A549 treated with dexamethasone at 1 μM for 4 hours (cell line): Measurements from ENCODE around the gene DNAAF8. TPM values are rescaled to one million over a fixed set of nuclear protein-coding genes. Genes with fewer than 3 reads are reported as not detected.

Experiments used
- total RNA-seq: library from RNA; stranded (reverse); fragments of 200-300 nt; extraction: Qiagen RNA extraction; gene quantifications from 5 replicates; pipeline ENCODE4 v1.2.3, GENCODE V29; 2022

Gene DNAAF8
- total RNA-seq = 0.83 to 1.4 TPM (median 1.1 TPM) in 5 replicates

DNA sequence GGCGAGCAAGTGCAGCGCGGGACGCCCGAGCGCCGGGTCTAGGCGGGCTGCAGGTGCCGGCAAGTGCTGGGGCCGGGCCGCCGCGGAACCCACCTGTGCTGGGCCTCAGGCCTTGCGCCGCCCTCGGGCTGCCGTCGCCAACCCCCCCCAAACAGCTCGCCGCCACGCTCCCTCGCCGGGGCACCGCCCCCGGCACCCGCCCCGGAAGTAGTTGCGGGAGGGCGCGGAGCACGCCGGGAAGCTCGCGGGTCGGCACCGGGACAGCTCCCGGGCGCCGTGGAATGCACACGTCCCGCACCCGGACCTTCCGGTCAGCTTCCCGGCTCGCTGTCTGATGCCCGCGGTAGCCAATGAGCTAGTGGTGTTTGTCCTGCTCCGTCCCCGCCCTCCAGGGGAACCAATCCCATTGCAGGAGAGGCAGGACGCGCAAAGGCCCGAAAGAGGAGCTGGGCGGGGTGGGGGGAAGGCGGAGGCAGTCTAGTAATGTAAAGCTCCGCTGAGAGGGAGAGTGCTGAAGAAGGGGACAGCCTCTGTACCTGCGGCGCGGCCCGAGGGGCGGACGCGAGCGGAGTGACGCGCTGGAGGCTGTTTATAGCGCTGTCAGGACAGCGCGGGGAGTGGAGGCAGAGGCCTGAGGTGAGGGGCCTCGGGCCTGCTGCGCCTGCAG lies at the start of gene DNAAF8, which contains the start of gene ANKS3:
Gene DNAAF8, plus strand, starts transcription at position 475 of the 667 bp plus-strand sequence. CDS start 1,978 bp downstream, outside the sequence.
Gene ANKS3, minus strand, starts transcription at position 209 of the 667 bp plus-strand sequence. CDS start 4,122 bp downstream, outside the sequence.

DNA sequence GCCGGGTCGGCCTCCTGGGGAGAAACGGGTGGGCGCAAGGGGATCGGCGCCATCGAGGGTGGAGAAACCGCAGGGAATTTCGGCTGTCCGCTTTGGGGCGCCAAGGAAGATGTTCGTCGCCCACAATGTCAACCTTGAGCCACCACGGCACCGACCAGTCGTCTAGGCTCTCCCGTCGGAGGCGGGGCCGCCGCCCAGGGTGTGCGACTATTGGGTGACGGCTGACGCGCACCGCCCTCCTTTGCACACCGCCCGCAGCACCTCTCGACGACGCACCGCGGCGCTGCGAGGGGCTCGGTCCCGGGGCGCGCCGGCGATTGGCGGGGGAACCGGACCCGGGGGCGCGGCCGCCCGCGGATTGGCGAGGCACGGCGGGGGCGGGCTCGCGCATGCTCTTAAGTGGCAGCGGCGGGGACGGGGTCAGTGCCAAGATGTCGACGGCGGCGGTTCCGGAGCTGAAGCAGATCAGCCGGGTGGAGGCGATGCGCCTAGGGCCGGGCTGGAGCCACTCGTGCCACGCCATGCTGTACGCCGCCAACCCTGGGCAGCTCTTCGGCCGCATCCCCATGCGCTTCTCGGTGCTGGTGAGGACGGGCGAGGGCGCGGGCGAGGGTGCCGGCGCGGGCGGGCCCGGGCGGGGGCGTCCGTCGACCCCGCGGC lies 40.9 kb upstream of the DNAAF8 start, which contains the start of gene NUDT16L1:
Gene NUDT16L1, plus strand, starts transcription at position 267 of the 660 bp plus-strand sequence. Its CDS starts 165 bp downstream, at position 432.

DNA sequence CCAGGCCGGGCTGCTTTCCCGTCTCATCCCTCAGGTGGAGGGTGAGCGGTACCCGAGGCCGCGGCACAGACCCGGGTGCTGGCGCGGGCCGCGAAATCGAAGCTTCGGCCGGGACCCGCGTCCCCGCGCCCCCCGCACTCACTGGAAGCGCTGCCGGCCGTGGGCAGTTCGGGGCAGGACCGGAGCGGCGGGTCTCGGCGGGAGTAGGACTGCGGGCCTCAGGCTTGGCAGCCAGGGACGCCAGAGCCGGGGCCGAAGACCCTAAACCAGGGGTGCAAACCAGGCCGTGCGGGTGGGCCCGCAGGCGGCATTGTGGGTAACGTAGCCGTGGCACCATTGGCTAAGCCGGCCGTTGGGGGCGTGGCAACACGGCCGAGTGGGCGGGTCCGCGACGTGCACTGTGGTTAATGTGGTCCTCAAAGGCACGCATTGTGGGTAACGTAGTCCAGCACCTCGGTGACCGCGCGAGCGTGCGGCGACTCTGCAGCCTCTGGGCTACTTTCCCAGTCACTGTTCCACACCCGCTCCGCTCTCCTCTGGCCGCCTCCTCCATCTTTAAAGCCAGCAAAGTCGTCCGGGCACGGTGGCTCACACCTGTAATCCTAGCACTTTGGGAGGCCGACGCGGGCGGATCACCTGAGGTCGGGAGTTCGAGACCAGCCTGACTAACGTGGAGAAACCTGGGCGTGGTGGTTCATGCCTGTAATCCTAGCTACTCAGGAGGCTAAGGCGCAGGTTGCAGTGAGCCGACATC lies 32.7 kb downstream of the DNAAF8 start, which contains the start of gene ZNF500:
Gene ZNF500, minus strand, starts transcription at position 288 of the 754 bp plus-strand sequence. CDS start 1,184 bp downstream, outside the sequence.

DNA sequence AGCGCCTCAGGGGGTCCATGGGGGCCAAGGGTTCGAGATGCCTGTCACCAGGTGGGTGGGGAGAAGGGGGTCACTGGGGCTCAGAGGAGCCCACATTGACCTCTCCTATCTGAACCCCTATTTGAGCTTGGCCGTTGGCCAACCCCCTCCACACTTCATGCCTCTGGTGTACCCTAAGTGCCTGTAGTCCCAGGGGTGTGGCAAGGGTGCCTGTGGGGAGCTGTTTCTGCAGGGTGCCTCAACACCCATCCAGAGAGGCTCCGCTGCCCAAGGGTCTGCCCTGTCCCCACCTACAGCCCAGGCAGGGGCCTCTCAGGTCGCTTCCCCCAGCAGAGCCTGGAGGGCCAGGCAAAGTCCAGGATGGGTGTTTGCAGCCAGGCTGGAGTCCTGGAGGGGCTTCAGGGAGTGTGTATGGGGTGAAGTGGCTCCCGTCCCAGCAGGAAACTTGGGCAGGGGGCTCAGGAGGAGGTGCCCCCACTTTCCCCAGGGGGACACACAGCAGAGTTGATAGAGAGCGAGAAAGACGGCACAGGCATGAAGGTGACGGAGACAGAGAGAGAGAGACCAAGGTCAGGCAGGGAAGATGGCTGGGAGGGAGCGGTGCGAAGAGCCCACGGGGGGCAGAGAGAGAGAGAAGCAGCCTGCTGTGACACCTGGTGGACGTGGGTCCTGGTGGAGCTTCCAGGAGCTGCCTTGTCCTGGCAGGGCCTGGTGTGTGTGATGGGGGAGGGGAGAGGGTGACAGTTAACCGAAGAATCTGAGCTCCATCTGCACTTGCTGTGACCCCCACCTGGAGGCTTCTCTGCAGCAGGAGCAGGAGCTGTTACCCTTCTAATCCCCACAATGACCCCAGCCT lies 53.5 kb downstream of the DNAAF8 start, which contains the start of gene SEPTIN12:
Gene SEPTIN12, minus strand, starts transcription at position 719 of the 856 bp plus-strand sequence. Its CDS starts 700 bp downstream, at position 19.

DNA sequence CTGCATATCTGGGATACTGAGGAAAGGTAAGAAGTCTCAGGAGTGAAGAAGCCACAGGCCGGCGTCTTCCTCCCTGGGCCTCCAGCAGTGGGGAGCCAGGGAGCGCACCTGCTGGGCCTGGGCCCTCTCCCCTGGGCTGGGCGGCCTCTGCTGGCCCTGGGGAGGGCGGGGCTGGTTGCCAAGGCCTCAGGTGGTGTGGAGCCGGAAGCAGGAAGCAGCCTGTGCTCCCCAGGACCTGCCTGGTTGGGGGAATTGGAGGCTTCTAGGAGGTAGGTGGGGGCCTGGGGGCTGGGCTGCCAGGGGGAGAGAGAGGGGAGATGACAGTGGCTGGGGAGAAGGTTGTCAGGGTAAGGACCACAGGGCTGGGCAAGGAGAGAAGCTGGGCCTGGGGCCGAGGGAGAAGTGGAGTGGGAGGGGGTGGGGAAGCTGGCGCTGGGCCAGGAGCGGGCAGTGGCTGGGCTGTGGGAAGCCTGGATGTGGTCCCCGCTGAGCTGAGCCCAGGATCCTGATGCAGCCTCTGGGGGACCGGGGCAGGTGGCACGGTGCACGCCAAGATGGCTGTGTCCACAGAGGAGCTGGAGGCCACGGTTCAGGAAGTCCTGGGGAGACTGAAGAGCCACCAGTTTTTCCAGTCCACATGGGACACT lies 61.0 kb downstream of the DNAAF8 start, which contains the start of gene SMIM22:
Gene SMIM22, plus strand, starts transcription at position 189 of the 647 bp plus-strand sequence. Its CDS starts 366 bp downstream, at position 555.

Other genes starting within 250 kb of the DNAAF8 start
- gene CDIP1, start 195.8 kb upstream of the DNAAF8 start, total RNA-seq = 12.5 to 15.7 TPM (median 14.8 TPM) in 5 replicates
- 0.04 to 0.06 TPM (median 0.06 TPM) in 5 replicates for gene C16orf96, start 178.2 kb upstream of the DNAAF8 start, total RNA-seq
- gene UBALD1, start 119.6 kb upstream of the DNAAF8 start, total RNA-seq = 36.1 to 65.4 TPM (median 62.4 TPM) in 5 replicates
- 29.8 to 51.2 TPM (median 49.6 TPM) in 5 replicates for gene MGRN1, start 109.7 kb upstream of the DNAAF8 start, total RNA-seq
- 15.8 to 22.8 TPM (median 21.1 TPM) in 5 replicates for gene NUDT16L1, start 41.0 kb upstream of the DNAAF8 start, total RNA-seq
- gene ANKS3, start 266 bp upstream of the DNAAF8 start, total RNA-seq = 17.4 to 25.6 TPM (median 25.2 TPM) in 5 replicates
- 6.6 to 8.9 TPM (median 8.8 TPM) in 5 replicates for gene ZNF500, start 32.6 kb downstream of the DNAAF8 start, total RNA-seq
- gene SEPTIN12, start 53.8 kb downstream of the DNAAF8 start, total RNA-seq = not detected in 5 replicates
- not detected in 5 replicates for gene SMIM22, start 60.8 kb downstream of the DNAAF8 start, total RNA-seq
- gene ROGDI, start 68.1 kb downstream of the DNAAF8 start, total RNA-seq = 9.3 to 17.5 TPM (median 15.5 TPM) in 5 replicates
- gene GLYR1, start 112.8 kb downstream of the DNAAF8 start, total RNA-seq = 33.8 to 43.3 TPM (median 40.1 TPM) in 5 replicates
- gene UBN1, start 112.9 kb downstream of the DNAAF8 start, total RNA-seq = 20.4 to 29.4 TPM (median 28.1 TPM) in 5 replicates
- 4.2 to 7.5 TPM (median 6.4 TPM) in 5 replicates for gene PPL, start 202.6 kb downstream of the DNAAF8 start, total RNA-seq
- 0.01 to 0.06 TPM (median 0.03 TPM) in 5 replicates for gene SEC14L5, start 223.8 kb downstream of the DNAAF8 start, total RNA-seq